ENCODE data around the gene PGM1. TPM values are rescaled to one million over a fixed set of nuclear protein-coding genes. Genes with fewer than 3 reads are reported as not detected.

PGM1 gene
- total RNA-seq, 1 experiment from 2014 or later, result 124 TPM

DNA sequence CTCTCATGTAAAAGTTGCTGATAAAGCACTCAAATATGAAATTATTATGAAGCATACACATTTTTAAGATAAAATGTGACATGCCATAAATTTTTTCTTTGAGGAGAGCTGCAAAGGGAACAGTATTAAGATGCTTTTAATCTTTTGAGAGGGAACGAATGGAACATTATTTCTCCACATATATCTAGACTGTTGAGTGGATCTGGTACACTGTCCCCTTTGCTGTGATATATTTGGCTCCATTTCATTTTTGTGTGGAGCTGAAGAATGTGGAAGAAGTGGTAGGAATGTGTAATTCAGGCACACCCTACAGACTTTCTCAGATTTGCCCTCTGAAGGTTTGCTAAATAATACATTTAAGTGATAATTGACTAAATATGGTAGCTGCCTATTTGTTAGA lies 31.7 kb downstream of the PGM1 start:
- BruUV-seq (replicated peaks), result no TSS peak
- H3K9me3 ChIP-seq (ENCODE audit: low read length), result no peaks in the 10 kb centered on the region
- ChIA-PET POLR2A (ENCODE audit: unreplicated experiment) (no interaction called here), CTCF (no interaction called here)
- H3K27me3 ChIP-seq (ENCODE audit: low read length), result no peaks in the 10 kb centered on the region
- H3K4me1 ChIP-seq (ENCODE audit: insufficient read depth, low read length), result peaks cover 16% of the 10 kb centered on the region
- 0 out of 2 replicates have a peak, but pooled peaks cover 4% of the 10 kb centered on the region for H3K79me2 ChIP-seq (ENCODE audit: low read length)
- intact Hi-C loops (cut with micrococcal nuclease), result loop anchor here (1.0 kb wide), 1 partner anchor 38 kb away; no protein-coding TSS in a partner anchor
- no peak overlapping the region for H3K4me3 ChIP-seq (ENCODE audit: low read length)
- no peak overlapping the region for H3K27ac ChIP-seq (ENCODE audit: low read length)
- peaks cover 3% of the 10 kb centered on the region; the same call in 1 of the 2 replicates for H3K36me3 ChIP-seq (ENCODE audit: low read depth, low read length)
- no peaks in the 10 kb centered on the region for H3F3A ChIP-seq (ENCODE audit: low read length, unreplicated experiment)
- DNase-seq (peak; percentile 16), ATAC-seq (peak; percentile 56)
- H3K9ac ChIP-seq (ENCODE audit: low read length), result no peak overlapping the region
- H4K20me1 ChIP-seq (ENCODE audit: low read length), result no peaks in the 10 kb centered on the region
- no peak overlapping the region for H3K4me2 ChIP-seq (ENCODE audit: low read length)
- H2AFZ ChIP-seq (ENCODE audit: low read length), result no peak overlapping the region
- H3K9me2 ChIP-seq (replicated peaks; ENCODE audit: low read length), result no peaks in the 10 kb centered on the region
- TF ChIP-seq, protein P1, sequence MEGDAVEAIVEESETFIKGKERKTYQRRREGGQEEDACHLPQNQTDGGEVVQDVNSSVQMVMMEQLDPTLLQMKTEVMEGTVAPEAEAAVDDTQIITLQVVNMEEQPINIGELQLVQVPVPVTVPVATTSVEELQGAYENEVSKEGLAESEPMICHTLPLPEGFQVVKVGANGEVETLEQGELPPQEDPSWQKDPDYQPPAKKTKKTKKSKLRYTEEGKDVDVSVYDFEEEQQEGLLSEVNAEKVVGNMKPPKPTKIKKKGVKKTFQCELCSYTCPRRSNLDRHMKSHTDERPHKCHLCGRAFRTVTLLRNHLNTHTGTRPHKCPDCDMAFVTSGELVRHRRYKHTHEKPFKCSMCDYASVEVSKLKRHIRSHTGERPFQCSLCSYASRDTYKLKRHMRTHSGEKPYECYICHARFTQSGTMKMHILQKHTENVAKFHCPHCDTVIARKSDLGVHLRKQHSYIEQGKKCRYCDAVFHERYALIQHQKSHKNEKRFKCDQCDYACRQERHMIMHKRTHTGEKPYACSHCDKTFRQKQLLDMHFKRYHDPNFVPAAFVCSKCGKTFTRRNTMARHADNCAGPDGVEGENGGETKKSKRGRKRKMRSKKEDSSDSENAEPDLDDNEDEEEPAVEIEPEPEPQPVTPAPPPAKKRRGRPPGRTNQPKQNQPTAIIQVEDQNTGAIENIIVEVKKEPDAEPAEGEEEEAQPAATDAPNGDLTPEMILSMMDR (conservative IDR thresholded peaks at IDR 0.05; ENCODE audit: low read depth, low read length), result no peak
- TF ChIP-seq EZH2 (IDR thresholded peaks at IDR 0.05; ENCODE audit: low read length, unreplicated experiment) (no peak), EZH2phosphoT487 (IDR thresholded peaks at IDR 0.05; ENCODE audit: borderline replicate concordance, low read length) (no peak)

DNA sequence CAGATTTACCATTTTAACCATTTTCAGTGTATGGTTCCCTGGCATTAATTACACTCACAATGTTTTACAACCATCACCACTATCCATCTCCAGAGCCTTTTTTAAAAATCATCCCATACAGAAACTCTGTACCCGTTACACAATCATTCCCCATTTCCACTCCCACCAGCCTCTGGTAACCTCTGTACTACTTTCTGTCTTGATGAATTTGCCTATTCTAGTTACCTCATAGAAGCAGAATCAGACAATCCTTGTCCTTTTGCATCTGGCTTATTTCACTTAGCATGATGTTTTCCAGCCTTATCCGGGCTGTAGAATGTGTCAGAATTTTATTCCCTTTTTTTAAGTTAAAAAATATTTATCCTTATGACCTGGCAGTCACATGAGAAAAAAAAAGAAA lies 33.0 kb downstream of the PGM1 start:
- H3K9me3 ChIP-seq (ENCODE audit: low read length), result no peaks in the 10 kb centered on the region
- H3F3A ChIP-seq (ENCODE audit: low read length, unreplicated experiment), result no peaks in the 10 kb centered on the region
- H3K4me3 ChIP-seq (ENCODE audit: low read length), result no peak overlapping the region
- peaks cover 10% of the 10 kb centered on the region; the same call in 1 of the 2 replicates for H3K36me3 ChIP-seq (ENCODE audit: low read depth, low read length)
- no peak overlapping the region for H3K27ac ChIP-seq (ENCODE audit: low read length)
- H3K4me1 ChIP-seq (ENCODE audit: insufficient read depth, low read length), result peaks cover 16% of the 10 kb centered on the region
- H3K79me2 ChIP-seq (ENCODE audit: low read length), result 0 out of 2 replicates have a peak, but pooled peaks cover 4% of the 10 kb centered on the region
- DNase-seq, result no peak
- intact Hi-C loops (cut with micrococcal nuclease), result no loop called here
- H3K27me3 ChIP-seq (ENCODE audit: low read length), result no peaks in the 10 kb centered on the region
- H2AFZ ChIP-seq (ENCODE audit: low read length), result no peak overlapping the region
- POLR2A ChIA-PET (ENCODE audit: unreplicated experiment), result no interaction called here
- CTCF ChIA-PET, result no interaction called here
- no peak overlapping the region for H3K9ac ChIP-seq (ENCODE audit: low read length)
- TF ChIP-seq EZH2phosphoT487 (IDR thresholded peaks at IDR 0.05; ENCODE audit: borderline replicate concordance, low read length), result no peak
- TF ChIP-seq, protein P1 (conservative IDR thresholded peaks at IDR 0.05; ENCODE audit: low read depth, low read length), result no peak
- TF ChIP-seq EZH2 (IDR thresholded peaks at IDR 0.05; ENCODE audit: low read length, unreplicated experiment), result no peak
- H3K9me2 ChIP-seq (replicated peaks; ENCODE audit: low read length), result no peaks in the 10 kb centered on the region
- no TSS peak for BruUV-seq (replicated peaks)
- no peak overlapping the region for H3K4me2 ChIP-seq (ENCODE audit: low read length)
- ATAC-seq, result no peak
- no peaks in the 10 kb centered on the region for H4K20me1 ChIP-seq (ENCODE audit: low read length)

DNA sequence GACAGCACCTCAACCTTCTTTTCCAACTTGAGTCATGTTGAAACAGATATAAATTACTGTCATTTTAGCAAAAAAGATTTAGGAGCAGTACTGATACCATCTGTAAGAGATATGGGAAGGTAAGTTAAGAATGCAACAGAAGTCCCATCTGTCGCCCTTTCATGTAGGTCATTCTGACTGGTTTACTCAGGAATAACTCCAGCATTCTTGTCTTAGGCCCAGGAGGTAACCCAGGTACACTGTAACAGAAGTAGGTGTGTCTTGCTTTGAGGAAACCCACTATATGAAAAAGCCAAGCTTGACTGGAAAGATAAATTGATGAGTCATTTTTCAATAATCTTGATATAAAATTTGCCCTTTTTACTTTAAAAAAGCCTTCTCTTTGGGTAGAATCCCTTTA lies 35.4 kb downstream of the PGM1 start:
- ATAC-seq (peak; percentile 58), DNase-seq (peak; percentile 25)
- Histone ChIP-seq H3K4me2 (ENCODE audit: low read length) (no peak overlapping the region), H3F3A (ENCODE audit: low read length, unreplicated experiment) (no peaks in the 10 kb centered on the region), H2AFZ (ENCODE audit: low read length) (no peak overlapping the region), H3K9me2 (replicated peaks; ENCODE audit: low read length) (no peaks in the 10 kb centered on the region), H3K27me3 (ENCODE audit: low read length) (no peaks in the 10 kb centered on the region), H3K4me3 (ENCODE audit: low read length) (no peak overlapping the region), H3K79me2 (ENCODE audit: low read length) (0 out of 2 replicates have a peak, but pooled peaks cover 4% of the 10 kb centered on the region), H3K9ac (ENCODE audit: low read length) (no peak overlapping the region), H4K20me1 (ENCODE audit: low read length) (no peaks in the 10 kb centered on the region), H3K36me3 (ENCODE audit: low read depth, low read length) (peaks cover 18% of the 10 kb centered on the region), H3K9me3 (ENCODE audit: low read length) (no peaks in the 10 kb centered on the region), H3K27ac (ENCODE audit: low read length) (no peak overlapping the region), H3K4me1 (ENCODE audit: insufficient read depth, low read length) (peaks cover 16% of the 10 kb centered on the region)
- intact Hi-C loops (cut with micrococcal nuclease), result no loop called here
- POLR2A ChIA-PET (ENCODE audit: unreplicated experiment), result no interaction called here
- TF ChIP-seq EZH2phosphoT487 (IDR thresholded peaks at IDR 0.05; ENCODE audit: borderline replicate concordance, low read length) (no peak), EZH2 (IDR thresholded peaks at IDR 0.05; ENCODE audit: low read length, unreplicated experiment) (no peak)
- TF ChIP-seq, protein P1 (conservative IDR thresholded peaks at IDR 0.05; ENCODE audit: low read depth, low read length), result no peak
- CTCF ChIA-PET, result no interaction called here
- BruUV-seq (replicated peaks), result no TSS peak

Measured in PC-3 (cell line).